ENCODE results near the gene OGFR. TPM values are rescaled to one million over a fixed set of nuclear protein-coding genes. Genes with fewer than 3 reads are reported as not detected.

The OGFR gene
- total and polyA plus RNA-seq, 2 experiments from 2014 or later, result 9.9 to 52.2 TPM

- H3K27me3 ChIP-seq (replicated peaks; ENCODE audit: insufficient read depth), result peaks cover 5% of the 10 kb centered on the region
- H2AFZ ChIP-seq, result no peak overlapping the region
- no peak overlapping the region for H3K4me2 ChIP-seq (ENCODE audit: unreplicated experiment)
- H3K4me1 ChIP-seq (ENCODE audit: insufficient read depth), result no peaks in the 10 kb centered on the region
- in situ Hi-C loops (cut with MboI), result no loop called here
- H3K4me3 ChIP-seq, result no peak overlapping the region
- TF ChIP-seq EZH2phosphoT487 (IDR thresholded peaks at IDR 0.05; ENCODE audit: insufficient read depth, low read depth) (no peak), EZH2 (IDR thresholded peaks at IDR 0.05; ENCODE audit: insufficient read depth, poor library complexity, severe bottlenecking) (no peak)
- 57% methylated on average over 16 of the region's 16 CpGs for WGBS, 2 experiments (ENCODE audit: low coverage in 1 of 2, low lambda C conversion rate in 2 of 2, missing lambda C conversion rate in 2 of 2)
- H3K9me3 ChIP-seq (ENCODE audit: low read depth), result no peaks in the 10 kb centered on the region
- H3K9me2 ChIP-seq (ENCODE audit: insufficient read depth), result no peaks in the 10 kb centered on the region
- no peaks in the 10 kb centered on the region for H4K20me1 ChIP-seq (ENCODE audit: insufficient read depth)
- no peak for DNase-seq
- H3K79me2 ChIP-seq (ENCODE audit: insufficient read depth), result no peaks in the 10 kb centered on the region
- H3K27ac ChIP-seq, result no peak overlapping the region
- no peak overlapping the region for H3K9ac ChIP-seq
- H3K36me3 ChIP-seq (ENCODE audit: low read depth), result no peaks in the 10 kb centered on the region
- no peaks in the 10 kb centered on the region for H3F3A ChIP-seq (ENCODE audit: insufficient read depth)
These were observed 46.3 kb upstream of the OGFR start for GRCh38 chr20:62758226-62758912.

- DNase-seq, result no peak
- Histone ChIP-seq H3K4me2 (ENCODE audit: unreplicated experiment) (no peak overlapping the region), H3K27me3 (replicated peaks; ENCODE audit: insufficient read depth) (peaks cover 7% of the 10 kb centered on the region), H3K79me2 (ENCODE audit: insufficient read depth) (no peaks in the 10 kb centered on the region), H3K9me3 (ENCODE audit: low read depth) (no peaks in the 10 kb centered on the region), H3K9ac (no peak overlapping the region), H4K20me1 (ENCODE audit: insufficient read depth) (no peaks in the 10 kb centered on the region), H3K4me1 (ENCODE audit: insufficient read depth) (no peaks in the 10 kb centered on the region), H3K36me3 (ENCODE audit: low read depth) (no peaks in the 10 kb centered on the region), H3K27ac (no peak overlapping the region), H3F3A (ENCODE audit: insufficient read depth) (no peaks in the 10 kb centered on the region), H2AFZ (no peak overlapping the region), H3K9me2 (ENCODE audit: insufficient read depth) (no peaks in the 10 kb centered on the region), H3K4me3 (no peak overlapping the region)
- TF ChIP-seq EZH2phosphoT487 (IDR thresholded peaks at IDR 0.05; ENCODE audit: insufficient read depth, low read depth), result no peak
- 66 to 74% methylated on average over 17 to 20 of the region's 20 CpGs for WGBS, 2 experiments (ENCODE audit: low coverage in 1 of 2, low lambda C conversion rate in 2 of 2, missing lambda C conversion rate in 2 of 2)
- in situ Hi-C loops (cut with MboI), result no loop called here
These were observed 44.6 kb upstream of the OGFR start for GRCh38 chr20:62759981-62760431.

- DNase-seq, result no peak
- no peak overlapping the region for H3K9ac ChIP-seq
- H3K4me3 ChIP-seq, result no peak overlapping the region
- no peaks in the 10 kb centered on the region for H4K20me1 ChIP-seq (ENCODE audit: insufficient read depth)
- in situ Hi-C loops (cut with MboI), result no loop called here
- no peak overlapping the region for H2AFZ ChIP-seq
- no peak overlapping the region for H3K4me2 ChIP-seq (ENCODE audit: unreplicated experiment)
- no peaks in the 10 kb centered on the region for H3F3A ChIP-seq (ENCODE audit: insufficient read depth)
- no peak overlapping the region for H3K27ac ChIP-seq
- TF ChIP-seq EZH2phosphoT487 (IDR thresholded peaks at IDR 0.05; ENCODE audit: insufficient read depth, low read depth) (no peak), EZH2 (IDR thresholded peaks at IDR 0.05; ENCODE audit: insufficient read depth, poor library complexity, severe bottlenecking) (no peak)
- WGBS, 2 experiments (ENCODE audit: low coverage in 1 of 2, low lambda C conversion rate in 2 of 2, missing lambda C conversion rate in 2 of 2), result 31 to 47% methylated on average over 10 of the region's 11 CpGs
- H3K36me3 ChIP-seq (ENCODE audit: low read depth), result no peaks in the 10 kb centered on the region
- H3K9me2 ChIP-seq (ENCODE audit: insufficient read depth), result no peaks in the 10 kb centered on the region
- no peaks in the 10 kb centered on the region for H3K79me2 ChIP-seq (ENCODE audit: insufficient read depth)
- peaks cover 12% of the 10 kb centered on the region for H3K27me3 ChIP-seq (replicated peaks; ENCODE audit: insufficient read depth)
- H3K4me1 ChIP-seq (ENCODE audit: insufficient read depth), result no peaks in the 10 kb centered on the region
- H3K9me3 ChIP-seq (ENCODE audit: low read depth), result no peaks in the 10 kb centered on the region
These were observed 44.2 kb upstream of the OGFR start for GRCh38 chr20:62760471-62760855.

- Histone ChIP-seq H3F3A (ENCODE audit: insufficient read depth) (no peaks in the 10 kb centered on the region), H3K79me2 (ENCODE audit: insufficient read depth) (no peaks in the 10 kb centered on the region), H3K9me3 (ENCODE audit: low read depth) (no peaks in the 10 kb centered on the region), H3K4me3 (no peak overlapping the region), H3K27me3 (replicated peaks; ENCODE audit: insufficient read depth) (peaks cover 17% of the 10 kb centered on the region), H2AFZ (no peak overlapping the region), H3K4me1 (ENCODE audit: insufficient read depth) (no peaks in the 10 kb centered on the region), H4K20me1 (ENCODE audit: insufficient read depth) (no peaks in the 10 kb centered on the region), H3K9ac (no peak overlapping the region), H3K27ac (no peak overlapping the region), H3K9me2 (ENCODE audit: insufficient read depth) (no peaks in the 10 kb centered on the region), H3K4me2 (ENCODE audit: unreplicated experiment) (no peak overlapping the region), H3K36me3 (ENCODE audit: low read depth) (no peaks in the 10 kb centered on the region)
- 37% methylated on average over 25 to 26 of the region's 26 CpGs for WGBS, 2 experiments (ENCODE audit: low coverage in 1 of 2, low lambda C conversion rate in 2 of 2, missing lambda C conversion rate in 2 of 2)
- in situ Hi-C loops (cut with MboI), result no loop called here
- TF ChIP-seq EZH2phosphoT487 (IDR thresholded peaks at IDR 0.05; ENCODE audit: insufficient read depth, low read depth) (no peak), EZH2 (IDR thresholded peaks at IDR 0.05; ENCODE audit: insufficient read depth, poor library complexity, severe bottlenecking) (no peak)
- peak; percentile 38 for DNase-seq
These were observed 43.5 kb upstream of the OGFR start for GRCh38 chr20:62760856-62761758.
